Adrenal gland (tissue), 12 donors: ENCODE data around the gene GGT7. TPM values are rescaled to one million over a fixed set of nuclear protein-coding genes. Genes with fewer than 3 reads are reported as not detected.

Source experiments
- DNase-seq, 7 donors: peaks; one replicate each; pipeline ENCODE4 v3.0.0-alpha.2; 2019 to 2020
- H3K27ac ChIP-seq, 5 donors: fragments of 200-600 bp; sonication (generic) in 4 of 5; 1 replicate in 3 of 5; 2 replicates in 2 of 5; pipeline versions ENCODE4 v1.5.1 to v1.8.0; 2016 to 2020; ENCODE audit warnings: mild to moderate bottlenecking in 1 of 5
- H3K27me3 ChIP-seq: fragments of 200-600 bp; 2 replicates; pipeline ENCODE4 v1.8.0; 2021
- H3K36me3 ChIP-seq, 2 donors: fragments of 200-600 bp; replicated peaks in 1 of 2; 1 replicate in 1 of 2; 2 replicates in 1 of 2; pipeline versions ENCODE4 v1.5.1 to v1.8.0; 2018 to 2022
- H3K4me1 ChIP-seq, 2 donors: fragments of 200-600 bp; replicated peaks in 1 of 2; 1 replicate in 1 of 2; 2 replicates in 1 of 2; pipeline versions ENCODE4 v1.5.1 to v1.8.0; 2018 to 2021
- H3K4me3 ChIP-seq, 4 donors: fragments of 200-600 bp; sonication (generic) in 3 of 4; one replicate each; pipeline ENCODE4 v1.5.1; 2016 to 2018
- H3K9me3 ChIP-seq, 3 donors: fragments of 200-600 bp; sonication (generic) in 1 of 3; replicated peaks in 1 of 3; 1 replicate in 2 of 3; 2 replicates in 1 of 3; pipeline versions ENCODE4 v1.5.1 to v1.8.0; 2016 to 2021
- POLR2A ChIP-seq, 2 donors: fragments of 450-650 bp; IDR thresholded peaks; one replicate each; pipeline ENCODE4 v1.6.1; 2017; ENCODE audit warnings: antibody characterized with exemption in 2 of 2, mild to moderate bottlenecking in 2 of 2, moderate library complexity in 1 of 2
- WGBS, 4 donors: extraction: QIAGEN DNeasy Blood & Tissue Kit in 2 of 4; methylation state at CpG; one replicate each; pipeline versions ENCODE4 v1.1.5 to v1.1.7; 2013 to 2017; 5-methylcytosine and 5-hydroxymethylcytosine counted together
- intact Hi-C, 2 donors: fragments of 100-400 bp; cut with DNase I; formaldehyde crosslinking; loops; one replicate each; pipeline versions ENCODE4 v1.14.1 to v1.15.0; 2022 to 2023
- polyA plus RNA-seq, 3 donors: library from polyadenylated mRNA; stranded (reverse); fragments of 200-250 nt in 2 of 3; fragments of 350-450 nt in 1 of 3; fragmentation: Illumina TruSeq in 1 of 3; extraction: RNeasy Lipid Tissue Mini Kit (QIAGEN cat#74804) in 1 of 3; gene quantifications; one replicate each; pipeline ENCODE4 v1.2.3, GENCODE V29; 2013 to 2014
- total RNA-seq, 9 donors: library from RNA; depleted of rRNA in 4 of 9; stranded (reverse); fragments of >200 nt in 4 of 9; fragments of 120-200 nt in 1 of 9; fragmentation: NEBNext Ultra II Directional in 1 of 9; extraction: Animal tissue kit (Norgen Biotek cat#: 25700) in 1 of 9; gene quantifications; one replicate each; pipeline versions ENCODE4 v1.1.0 to v1.2.4, GENCODE V29; 2013 to 2023
- TF ChIP-seq, protein P1 (sequence below), 6 experiments: fragments of 450-650 bp in 4 of 6; fragments of 200-600 bp in 2 of 6; sonication (generic) in 1 of 6; IDR thresholded peaks; 1 replicate in 5 of 6; 2 replicates in 1 of 6; pipeline versions ENCODE4 v1.5.1 to v1.8.0; 2016 to 2021; ENCODE audit warnings: antibody characterized with exemption in 6 of 6, mild to moderate bottlenecking in 2 of 6, moderate library complexity in 1 of 6
- donor health status: healthy with polysubstance abuse.
- donor health status: Bipolar disorder and iron deficiency.
- donor health status: DM: yes; HTN: yes; CAD: no.
- donor health status: DM: no; HTN: no; CAD: no.
- donor health status: DM: no; HTN: no; CAD: no.
- donor health status: DM: yes; HTN: yes; CAD: no.

The GGT7 gene
- total and polyA plus RNA-seq, 12 donors: 5.3 to 27.8 (median 14.2) TPM

DNA sequence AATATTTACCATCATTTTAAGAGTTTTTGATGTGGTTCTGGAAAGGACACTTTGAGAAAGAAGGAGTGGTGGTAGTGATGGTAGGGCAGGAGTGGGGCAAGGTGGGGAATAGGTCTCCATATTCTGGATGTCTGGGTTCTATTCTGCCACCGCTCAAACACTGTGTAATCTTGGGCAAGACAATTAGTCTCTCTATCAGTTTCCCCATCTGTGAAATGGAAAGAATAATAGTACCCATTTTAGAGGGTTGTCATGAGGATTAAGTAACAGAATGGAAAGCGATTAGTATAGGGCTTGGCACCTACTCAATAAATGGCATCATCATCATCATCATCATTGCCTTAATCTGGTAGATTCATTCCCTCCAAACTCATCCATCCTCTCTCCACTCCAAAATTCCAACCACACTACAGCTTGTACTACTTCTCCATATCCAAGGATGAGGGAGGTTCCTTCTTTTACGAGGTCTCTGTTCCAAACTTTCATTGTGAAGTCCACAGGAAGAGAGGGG lies 982 bp upstream of the GGT7 start:
- Histone ChIP-seq H3K36me3 (no peaks in the 10 kb centered on the region), H3K4me3 (no peak overlapping the region), H3K4me1 (peaks cover 16 to 43% of the 10 kb centered on the region in 2 donors), H3K27ac (no peak overlapping the region), H3K9me3 (no peaks in the 10 kb centered on the region), H3K27me3 (no peaks in the 10 kb centered on the region)
- TF ChIP-seq, protein P1, sequence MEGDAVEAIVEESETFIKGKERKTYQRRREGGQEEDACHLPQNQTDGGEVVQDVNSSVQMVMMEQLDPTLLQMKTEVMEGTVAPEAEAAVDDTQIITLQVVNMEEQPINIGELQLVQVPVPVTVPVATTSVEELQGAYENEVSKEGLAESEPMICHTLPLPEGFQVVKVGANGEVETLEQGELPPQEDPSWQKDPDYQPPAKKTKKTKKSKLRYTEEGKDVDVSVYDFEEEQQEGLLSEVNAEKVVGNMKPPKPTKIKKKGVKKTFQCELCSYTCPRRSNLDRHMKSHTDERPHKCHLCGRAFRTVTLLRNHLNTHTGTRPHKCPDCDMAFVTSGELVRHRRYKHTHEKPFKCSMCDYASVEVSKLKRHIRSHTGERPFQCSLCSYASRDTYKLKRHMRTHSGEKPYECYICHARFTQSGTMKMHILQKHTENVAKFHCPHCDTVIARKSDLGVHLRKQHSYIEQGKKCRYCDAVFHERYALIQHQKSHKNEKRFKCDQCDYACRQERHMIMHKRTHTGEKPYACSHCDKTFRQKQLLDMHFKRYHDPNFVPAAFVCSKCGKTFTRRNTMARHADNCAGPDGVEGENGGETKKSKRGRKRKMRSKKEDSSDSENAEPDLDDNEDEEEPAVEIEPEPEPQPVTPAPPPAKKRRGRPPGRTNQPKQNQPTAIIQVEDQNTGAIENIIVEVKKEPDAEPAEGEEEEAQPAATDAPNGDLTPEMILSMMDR (IDR thresholded peaks at IDR 0.05): no peak
- TF ChIP-seq POLR2A (IDR thresholded peaks at IDR 0.05): no peak
- no peak for DNase-seq
- WGBS, 4 donors: 40 to 53% (median 44%) methylated on average over 3 of the region's 3 CpGs
- intact Hi-C loops: loop anchor here (5.0 kb wide), 3 partner anchors 79 to 219 kb away; partner anchors contain the start of gene TRPC4AP (in 1 of the 2)

DNA sequence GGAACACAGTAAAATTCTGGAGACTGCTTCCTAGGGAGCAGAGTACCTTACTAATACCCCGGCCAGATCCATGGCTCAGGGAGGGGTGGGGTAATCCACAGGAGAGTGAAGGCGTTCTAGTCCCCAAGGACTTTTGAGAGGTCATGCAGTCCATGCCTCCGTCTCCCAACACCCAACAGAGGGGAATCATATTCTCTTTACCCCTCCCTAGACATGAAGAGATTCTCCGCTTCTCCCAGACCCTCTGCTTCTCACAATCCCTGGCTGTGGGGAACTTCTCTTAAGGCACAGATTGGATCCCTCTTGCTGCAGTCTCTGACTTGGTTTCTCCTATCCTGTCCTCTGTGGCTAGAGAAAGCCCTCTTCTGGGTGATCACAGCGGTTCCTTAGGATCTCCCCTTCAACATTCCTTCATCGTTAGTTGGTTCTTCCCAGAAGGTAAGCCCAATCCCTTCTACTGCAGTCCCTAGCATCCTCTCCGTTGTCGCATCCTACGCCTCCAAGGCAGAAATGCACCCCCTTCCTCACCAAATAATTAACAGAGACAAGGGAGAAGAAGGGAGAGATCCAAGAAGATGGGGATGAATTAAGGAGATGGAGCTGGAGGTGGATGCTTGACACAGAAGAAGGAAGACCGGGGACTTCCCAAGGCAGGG lies 562 bp downstream of the GGT7 start:
- Histone ChIP-seq H3K9me3 (no peaks in the 10 kb centered on the region), H3K27ac (peak overlapping the region in 2 of 5 donors; percentile 15 to 63), H3K4me1 (peaks cover 16 to 31% of the 10 kb centered on the region in 2 donors), H3K27me3 (no peaks in the 10 kb centered on the region), H3K4me3 (peak overlapping the region in 2 of 4 donors; percentile 46 to 93), H3K36me3 (no peaks in the 10 kb centered on the region)
- DNase-seq: no peak
- 45 to 54% (median 51%) methylated on average over 10 of the region's 10 CpGs for whole genome bisulfite sequencing, 4 donors
- TF ChIP-seq, protein P1 (IDR thresholded peaks at IDR 0.05): no peak
- TF ChIP-seq POLR2A (IDR thresholded peaks at IDR 0.05): no peak
- intact Hi-C loops: loop anchor here (5.0 kb wide), 3 partner anchors 80 to 220 kb away; partner anchors contain the start of gene TRPC4AP (in 1 of the 2)

DNA sequence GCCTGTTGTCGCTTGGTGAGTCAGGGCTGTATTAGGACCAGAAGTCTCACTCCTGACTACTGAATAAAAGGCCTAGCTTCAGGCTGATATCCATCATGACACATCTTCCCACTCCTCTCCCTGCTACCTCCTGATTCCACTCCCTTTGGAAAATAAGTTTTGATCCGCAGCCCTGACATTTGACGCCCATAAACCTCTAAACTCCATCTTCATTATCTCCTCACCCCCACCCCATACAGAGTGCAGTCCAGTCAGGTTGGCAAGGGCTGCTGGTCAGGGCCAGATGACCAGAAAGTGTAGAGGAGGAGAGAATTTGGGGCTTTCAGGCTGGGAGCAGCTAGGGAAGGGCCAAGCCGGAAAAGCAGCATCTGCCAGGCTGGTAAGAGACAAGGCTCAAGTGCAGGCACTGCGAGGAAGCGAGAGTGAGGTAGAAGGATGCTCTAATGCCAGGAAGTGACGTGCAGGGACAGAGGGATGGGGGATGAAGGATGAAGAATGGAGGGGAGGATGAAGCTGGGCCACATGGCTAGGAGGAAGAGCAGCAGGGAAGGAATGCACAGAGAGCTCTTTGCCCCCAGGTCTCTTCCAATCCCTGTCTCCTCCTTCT lies 1.2 kb downstream of the GGT7 start:
- 91 to 98% (median 97%) methylated on average over 7 of the region's 7 CpGs for WGBS, 4 donors

DNA sequence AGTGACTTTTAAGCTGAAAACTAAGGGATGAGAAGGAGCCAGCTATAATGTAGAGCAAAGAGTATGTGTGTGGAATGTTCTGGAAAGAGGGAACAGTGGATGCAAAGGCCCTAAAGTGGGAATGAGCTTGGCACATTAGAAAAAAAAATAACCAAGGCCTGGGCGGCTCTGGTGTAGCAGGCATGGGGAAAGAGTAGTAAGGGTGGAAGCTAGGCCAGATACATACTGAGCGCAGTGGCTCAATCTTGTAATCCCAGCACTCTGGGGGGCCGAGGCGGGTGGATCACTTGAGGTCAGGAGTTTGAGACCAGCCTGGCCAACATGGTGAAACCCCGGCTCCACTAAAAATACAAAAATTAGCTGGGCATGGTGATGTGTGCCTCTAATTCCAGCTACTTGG lies 8.4 kb downstream of the GGT7 start:
- intact Hi-C loops: no loop called here
- Histone ChIP-seq H3K9me3 (no peaks in the 10 kb centered on the region), H3K4me1 (no peaks in the 10 kb centered on the region), H3K27ac (no peak overlapping the region), H3K36me3 (no peaks in the 10 kb centered on the region), H3K4me3 (no peak overlapping the region), H3K27me3 (no peaks in the 10 kb centered on the region)
- no peak for DNase-seq
- no peak for TF ChIP-seq POLR2A (IDR thresholded peaks at IDR 0.05)
- TF ChIP-seq, protein P1 (IDR thresholded peaks at IDR 0.05): no peak
- WGBS, 4 donors: 92 to 100% (median 95%) methylated on average over 5 of the region's 5 CpGs

More for the DNA sequence above, 1.2 kb downstream of the GGT7 start:
- TF ChIP-seq, protein P1 (IDR thresholded peaks at IDR 0.05): no peak
- no peak for TF ChIP-seq POLR2A (IDR thresholded peaks at IDR 0.05)
- H3K4me3 ChIP-seq: no peak overlapping the region
- DNase-seq: no peak
- H3K27me3 ChIP-seq: no peaks in the 10 kb centered on the region
- intact Hi-C loops: loop anchor here (5.0 kb wide), 3 partner anchors 81 to 221 kb away; partner anchors contain the start of gene TRPC4AP (in 1 of the 2)
- H3K4me1 ChIP-seq: peaks cover 16 to 31% of the 10 kb centered on the region in 2 donors
- H3K36me3 ChIP-seq: no peaks in the 10 kb centered on the region
- H3K9me3 ChIP-seq: no peaks in the 10 kb centered on the region
- no peak overlapping the region for H3K27ac ChIP-seq
